Measurements from ENCODE around the gene SIAH1. TPM values are rescaled to one million over a fixed set of nuclear protein-coding genes. Genes with fewer than 3 reads are reported as not detected.
"Not testable (repeated sequence)": the region's sequence is repeated elsewhere in the genome, so short reads cannot be mapped to it uniquely, and the experiment has no call there.

SIAH1 gene
- polyA plus RNA-seq, 10 donors = 24.9 to 32.5 (median 30.1) TPM

GRCh38 chr16:48340054-48340453 lies 45.2 kb downstream of the SIAH1 start:
- DNase-seq = no peak

- no peak for DNase-seq
Observed at GRCh38 chr16:48335961-48336360, 49.3 kb downstream of the SIAH1 start.

- DNase-seq = no peak
Observed at GRCh38 chr16:48334325-48334724, 50.9 kb downstream of the SIAH1 start.

GRCh38 chr16:48332978-48333377 lies 52.2 kb downstream of the SIAH1 start:
- DNase-seq = no peak

GRCh38 chr16:48330841-48331192 lies 54.4 kb downstream of the SIAH1 start:
- DNase-seq = no peak

GRCh38 chr16:48330189-48330840 lies 54.9 kb downstream of the SIAH1 start:
- DNase-seq = no peak

GRCh38 chr16:48329138-48329537 lies 56.1 kb downstream of the SIAH1 start:
- no peak for DNase-seq

GRCh38 chr16:48326915-48327314 lies 58.3 kb downstream of the SIAH1 start:
- no peak for DNase-seq

- DNase-seq = peak in 2 of 3 donors; percentile 27 to 38
Observed at GRCh38 chr16:48323783-48324775, 61.1 kb downstream of the SIAH1 start.

- DNase-seq = no peak
Observed at GRCh38 chr16:48321317-48322036, 63.7 kb downstream of the SIAH1 start.

- peak; percentile 33 to 51 (median 40) for DNase-seq
Observed at GRCh38 chr16:48318630-48319029, 66.6 kb downstream of the SIAH1 start.

GRCh38 chr16:48317614-48318315 lies 67.4 kb downstream of the SIAH1 start:
- DNase-seq = peak in 1 of 3 donors; percentile 85

- no peak for DNase-seq
Observed at GRCh38 chr16:48317026-48317425, 68.2 kb downstream of the SIAH1 start.

- DNase-seq = not testable (repeated sequence)
Observed at GRCh38 chr16:48313905-48314304, 71.3 kb downstream of the SIAH1 start.

GRCh38 chr16:48310908-48311641 lies 74.1 kb downstream of the SIAH1 start:
- no peak for DNase-seq

Other genes starting within 250 kb of the SIAH1 start
- under 1 TPM; 0.07 to 0.63 (median 0.42) TPM for gene ABCC12, start 229.4 kb downstream of the SIAH1 start, polyA plus RNA-seq (ENCODE audit: insufficient read length in 10 of 10)
- gene LONP2, start 141.1 kb downstream of the SIAH1 start, polyA plus RNA-seq (ENCODE audit: insufficient read length in 10 of 10) = 10 to 100 TPM; 34.1 to 56.1 (median 44.2) TPM
- gene ABCC11, start 137.9 kb downstream of the SIAH1 start, polyA plus RNA-seq (ENCODE audit: insufficient read length in 10 of 10) = under 1 TPM; 0.08 to 0.54 (median 0.18) TPM
- gene N4BP1, start 224.8 kb upstream of the SIAH1 start, polyA plus RNA-seq (ENCODE audit: insufficient read length in 10 of 10) = 10 to 100 TPM; 34.6 to 51.3 (median 43.0) TPM